NAMALWA (cell line): ENCODE data around the gene DENND11.

Experiments
- DNase-seq: peaks from one replicate; pipeline ENCODE4 v3.0.0-alpha.2; 2015; ENCODE audit warnings: low spot score

Gene DENND11

GRCh38 chr7:141702047-141702567 is at the start of gene DENND11:
DENND11 (minus strand) TSS chr7:141702166; CDS start chr7:141702153, 13 bp downstream.
- DNase-seq, result peak; percentile 68

GRCh38 chr7:141748396-141748795 is 46.4 kb upstream of the DENND11 start:
- no peak for DNase-seq

GRCh38 chr7:141744131-141744530 is 42.2 kb upstream of the DENND11 start:
- DNase-seq, result no peak

- DNase-seq, result no peak
Measured at GRCh38 chr7:141742229-141742628, 40.3 kb upstream of the DENND11 start.

- no peak for DNase-seq
Measured at GRCh38 chr7:141739250-141739649, 37.3 kb upstream of the DENND11 start.

- no peak for DNase-seq
Measured at GRCh38 chr7:141738592-141739013, 36.6 kb upstream of the DENND11 start.

- peak; percentile 99 for DNase-seq
Measured at GRCh38 chr7:141737836-141738591, 36.0 kb upstream of the DENND11 start, which contains the start of gene SSBP1. SSBP1 (plus strand) TSS chr7:141738358; CDS start chr7:141739167, 809 bp downstream.

GRCh38 chr7:141737118-141737835 is 35.3 kb upstream of the DENND11 start:
- peak; percentile 58 for DNase-seq

GRCh38 chr7:141731476-141732149 is 29.6 kb upstream of the DENND11 start:
- DNase-seq, result no peak

GRCh38 chr7:141729020-141729419 is 27.1 kb upstream of the DENND11 start:
- no peak for DNase-seq

GRCh38 chr7:141722529-141722928 is 20.6 kb upstream of the DENND11 start:
- DNase-seq, result no peak

GRCh38 chr7:141717450-141717849 is 15.5 kb upstream of the DENND11 start:
- no peak for DNase-seq

GRCh38 chr7:141715794-141716689 is 14.1 kb upstream of the DENND11 start:
- no peak for DNase-seq

GRCh38 chr7:141715018-141715417 is 13.1 kb upstream of the DENND11 start:
- no peak for DNase-seq

GRCh38 chr7:141714571-141714970 is 12.6 kb upstream of the DENND11 start:
- no peak for DNase-seq

GRCh38 chr7:141713890-141714289 is 11.9 kb upstream of the DENND11 start:
- no peak for DNase-seq

- no peak for DNase-seq
Measured at GRCh38 chr7:141712603-141713255, 10.8 kb upstream of the DENND11 start.

- DNase-seq, result no peak
Measured at GRCh38 chr7:141710301-141710700, 8.3 kb upstream of the DENND11 start.

GRCh38 chr7:141709749-141710148 is 7.8 kb upstream of the DENND11 start:
- DNase-seq, result no peak

- no peak for DNase-seq
Measured at GRCh38 chr7:141709318-141709717, 7.4 kb upstream of the DENND11 start.

- no peak for DNase-seq
Measured at GRCh38 chr7:141708351-141708750, 6.4 kb upstream of the DENND11 start, which contains the start of gene WEE2. WEE2 (plus strand) TSS chr7:141708353; CDS start chr7:141708759, 406 bp downstream.
